ENCODE results near the gene KCNK15. TPM values are rescaled to one million over a fixed set of nuclear protein-coding genes. Genes with fewer than 3 reads are reported as not detected.

The KCNK15 gene
- total RNA-seq, 6 experiments from 2014 or later, result 0.07 to 0.28 (median 0.21) TPM; not detected in 1

- Mint-ChIP-seq H3K4me3 (no peak overlapping the region), H3K4me1 (ENCODE audit: low read depth) (peaks cover 62% of the 10 kb centered on the region), H3K27ac (peak overlapping the region; percentile 19; the same call in 1 of the 2 replicates), H3K36me3 (ENCODE audit: low read depth) (no peaks in the 10 kb centered on the region), H3K9me3 (no peaks in the 10 kb centered on the region), H3K27me3 (ENCODE audit: insufficient read depth) (no peaks in the 10 kb centered on the region)
- TF ChIP-seq, protein P1, sequence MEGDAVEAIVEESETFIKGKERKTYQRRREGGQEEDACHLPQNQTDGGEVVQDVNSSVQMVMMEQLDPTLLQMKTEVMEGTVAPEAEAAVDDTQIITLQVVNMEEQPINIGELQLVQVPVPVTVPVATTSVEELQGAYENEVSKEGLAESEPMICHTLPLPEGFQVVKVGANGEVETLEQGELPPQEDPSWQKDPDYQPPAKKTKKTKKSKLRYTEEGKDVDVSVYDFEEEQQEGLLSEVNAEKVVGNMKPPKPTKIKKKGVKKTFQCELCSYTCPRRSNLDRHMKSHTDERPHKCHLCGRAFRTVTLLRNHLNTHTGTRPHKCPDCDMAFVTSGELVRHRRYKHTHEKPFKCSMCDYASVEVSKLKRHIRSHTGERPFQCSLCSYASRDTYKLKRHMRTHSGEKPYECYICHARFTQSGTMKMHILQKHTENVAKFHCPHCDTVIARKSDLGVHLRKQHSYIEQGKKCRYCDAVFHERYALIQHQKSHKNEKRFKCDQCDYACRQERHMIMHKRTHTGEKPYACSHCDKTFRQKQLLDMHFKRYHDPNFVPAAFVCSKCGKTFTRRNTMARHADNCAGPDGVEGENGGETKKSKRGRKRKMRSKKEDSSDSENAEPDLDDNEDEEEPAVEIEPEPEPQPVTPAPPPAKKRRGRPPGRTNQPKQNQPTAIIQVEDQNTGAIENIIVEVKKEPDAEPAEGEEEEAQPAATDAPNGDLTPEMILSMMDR (IDR thresholded peaks at IDR 0.05), result no peak
- no peak for DNase-seq
Observed at GRCh38 chr20:44716309-44717106, 29.2 kb upstream of the KCNK15 start.

DNA sequence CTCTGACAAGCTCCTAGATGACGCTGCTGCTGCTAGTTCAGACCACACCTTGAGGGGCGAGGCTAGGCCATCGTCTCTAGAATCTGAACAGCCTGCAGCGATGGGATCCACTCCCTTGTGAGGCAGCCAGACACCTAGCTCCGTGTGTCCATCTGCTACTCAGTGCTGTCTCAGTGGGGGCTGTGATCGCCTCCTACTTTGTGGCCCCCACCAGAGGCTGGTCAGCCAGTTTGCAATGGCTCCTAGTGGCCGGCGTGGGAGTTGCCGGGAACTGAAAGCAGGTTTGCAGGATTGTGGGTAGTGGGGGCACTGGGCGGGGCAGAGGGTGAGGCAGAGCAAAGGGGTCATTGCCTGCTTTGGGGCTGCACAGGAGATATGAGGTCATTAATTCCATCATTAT, 27.7 kb upstream of the KCNK15 start:
- TF ChIP-seq, protein P1 (IDR thresholded peaks at IDR 0.05), result peak; percentile 63
- Mint-ChIP-seq H3K27ac (no peak overlapping the region), H3K4me3 (no peak overlapping the region), H3K36me3 (ENCODE audit: low read depth) (no peaks in the 10 kb centered on the region), H3K9me3 (no peaks in the 10 kb centered on the region), H3K4me1 (ENCODE audit: low read depth) (peaks cover 66% of the 10 kb centered on the region), H3K27me3 (ENCODE audit: insufficient read depth) (no peaks in the 10 kb centered on the region)
- no peak for DNase-seq

- no peak for DNase-seq
- Mint-ChIP-seq H3K9me3 (no peaks in the 10 kb centered on the region), H3K27ac (peak overlapping the region; percentile 90), H3K27me3 (ENCODE audit: insufficient read depth) (no peaks in the 10 kb centered on the region), H3K36me3 (ENCODE audit: low read depth) (no peaks in the 10 kb centered on the region), H3K4me3 (no peak overlapping the region; the same call in 1 of the 2 replicates), H3K4me1 (ENCODE audit: low read depth) (peaks cover 54% of the 10 kb centered on the region)
- TF ChIP-seq, protein P1 (IDR thresholded peaks at IDR 0.05), result no peak
Observed at GRCh38 chr20:44719841-44720240, 25.8 kb upstream of the KCNK15 start.

GRCh38 chr20:44720621-44720996, 25.1 kb upstream of the KCNK15 start:
- DNase-seq, result peak; percentile 87

DNA sequence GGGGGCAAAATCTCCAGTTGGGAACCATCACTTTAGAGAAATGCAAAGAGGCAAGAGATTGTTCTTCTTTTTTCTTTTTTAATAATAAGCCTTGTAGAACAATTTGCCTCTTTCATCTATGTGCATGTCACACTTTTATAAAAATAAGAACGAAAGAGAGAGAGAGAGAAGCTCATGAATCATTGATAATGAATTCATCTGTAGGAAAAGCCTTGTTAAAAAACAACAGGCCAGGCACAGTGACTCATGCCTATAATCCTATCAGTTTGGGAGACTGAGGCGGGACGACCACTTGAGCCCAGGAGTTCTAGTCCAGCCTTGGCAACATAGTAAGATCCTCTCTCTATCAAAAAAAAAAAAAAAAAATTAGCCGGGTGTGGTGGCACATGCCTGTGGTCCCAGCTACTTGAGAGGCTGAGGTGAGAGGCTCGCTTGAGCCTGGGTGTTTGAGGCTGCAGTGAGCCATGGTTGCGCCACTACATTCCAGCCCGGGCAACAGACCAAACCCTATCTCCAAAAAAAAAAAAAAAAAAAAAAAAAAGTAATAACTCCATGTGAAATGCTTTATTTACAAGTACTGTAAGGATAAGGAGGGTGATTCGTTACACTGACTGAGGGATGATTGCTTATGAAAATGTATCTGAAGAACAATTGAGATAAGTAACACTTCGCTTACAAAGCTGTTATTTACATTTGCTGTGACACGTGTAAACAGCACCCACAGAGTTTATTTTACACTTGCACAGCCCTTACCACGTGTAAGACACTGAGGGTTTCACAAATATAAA, 24.5 kb upstream of the KCNK15 start:
- no peaks in the 10 kb centered on the region for H3K36me3 Mint-ChIP-seq (ENCODE audit: low read depth)
- no peaks in the 10 kb centered on the region for H3K27me3 Mint-ChIP-seq (ENCODE audit: insufficient read depth)
- TF ChIP-seq, protein P1 (IDR thresholded peaks at IDR 0.05), result no peak
- no peaks in the 10 kb centered on the region for H3K9me3 Mint-ChIP-seq
- peak overlapping the region; percentile 62 for H3K4me3 Mint-ChIP-seq
- peaks cover 40% of the 10 kb centered on the region for H3K4me1 Mint-ChIP-seq (ENCODE audit: low read depth)
- H3K27ac Mint-ChIP-seq, result peak overlapping the region; percentile 90
- peak; percentile 85 for DNase-seq

More at GRCh38 chr20:44720621-44720996, 25.1 kb upstream of the KCNK15 start:
- peaks cover 46% of the 10 kb centered on the region for H3K4me1 Mint-ChIP-seq (ENCODE audit: low read depth)
- H3K36me3 Mint-ChIP-seq (ENCODE audit: low read depth), result no peaks in the 10 kb centered on the region
- H3K27me3 Mint-ChIP-seq (ENCODE audit: insufficient read depth), result no peaks in the 10 kb centered on the region
- TF ChIP-seq, protein P1 (IDR thresholded peaks at IDR 0.05), result no peak
- peak overlapping the region; percentile 90 for H3K27ac Mint-ChIP-seq
- H3K9me3 Mint-ChIP-seq, result no peaks in the 10 kb centered on the region
- H3K4me3 Mint-ChIP-seq, result peak overlapping the region; percentile 62

Measured in HFFc6 (cell line).